RKO (cell line): Measurements from ENCODE around the gene ABCD1.

Experiments used
- DNase-seq: peaks from one replicate; pipeline ENCODE4 v3.0.0-alpha.2; 2016; ENCODE audit warnings: low spot score

ABCD1 gene

DNA sequence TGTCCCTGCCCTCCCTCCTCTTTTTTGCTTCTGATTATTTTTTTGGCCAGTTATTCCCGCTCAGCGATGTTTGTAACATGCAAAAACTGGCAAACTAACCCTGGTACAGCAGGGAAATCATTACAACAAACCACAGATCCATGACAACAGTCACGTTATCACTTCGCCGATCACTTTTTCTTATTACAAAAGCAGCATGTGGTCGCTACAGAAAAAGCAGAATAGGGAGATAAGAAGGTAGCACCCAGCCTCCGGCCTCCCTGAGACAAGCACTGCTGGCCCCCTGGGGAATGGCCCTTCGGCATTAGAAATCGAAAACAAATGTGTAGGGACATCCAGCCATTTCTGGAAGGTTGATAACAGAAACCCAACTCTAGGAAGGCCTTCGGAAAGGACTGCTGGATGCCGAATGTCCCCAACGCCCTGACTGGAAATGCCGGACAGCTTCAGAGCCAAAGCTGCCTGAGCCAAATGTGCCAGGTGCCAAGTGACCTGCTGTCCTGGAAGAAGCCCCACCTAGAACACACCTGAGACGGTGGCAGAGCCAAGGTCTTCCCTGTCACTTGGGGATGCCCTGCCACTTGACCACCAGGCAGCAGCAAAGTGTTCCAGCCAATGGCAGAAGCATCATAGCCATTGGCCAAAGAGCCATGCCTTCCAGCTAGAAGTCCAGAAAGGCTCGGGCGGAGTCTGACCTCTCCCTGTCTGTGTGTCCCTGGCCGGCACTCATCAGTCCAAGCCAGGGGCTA lies 66.6 kb downstream of the ABCD1 start:
- DNase-seq = no peak

DNA sequence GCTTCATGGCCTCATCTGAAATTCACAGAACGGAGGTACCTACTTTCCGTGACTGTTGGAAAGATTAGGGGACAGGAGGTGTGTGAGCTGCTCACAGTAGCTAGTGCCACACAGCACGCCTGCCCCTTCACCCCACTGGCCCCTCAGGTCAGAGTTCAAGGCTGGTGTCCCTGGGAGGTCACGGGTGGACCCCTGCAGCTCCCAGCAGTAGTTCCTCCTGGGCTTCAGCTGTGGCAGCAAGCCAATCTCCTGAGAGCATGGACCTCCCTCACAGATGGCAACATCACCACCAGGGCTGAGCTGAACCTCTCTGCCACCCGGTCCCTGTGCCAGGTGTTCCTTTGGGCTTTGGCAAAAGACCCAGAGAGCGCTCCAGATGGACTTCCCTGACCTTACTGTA lies 67.7 kb downstream of the ABCD1 start:
- DNase-seq = no peak

GRCh38 chrX:153793291-153793690 lies 68.6 kb downstream of the ABCD1 start:
- DNase-seq = peak; percentile 34
